Central memory CD8-positive, alpha-beta T cell (primary cell): ENCODE data around the gene ADAMTS14.

Source experiments
- ATAC-seq: fragments of 150-1000 bp; cut with Tn5 transposase; replicated peaks from 2 replicates; pipeline ENCODE4 v1.10.0; 2022; ENCODE audit warnings: mild to moderate bottlenecking, moderate FRiP score, moderate number of reproducible peaks; ENCODE audit not compliant: poor library complexity, severe bottlenecking; ENCODE audit errors: extremely low read depth
- DNase-seq, 2 donors: peaks; one replicate each; pipeline ENCODE4 v3.0.0; 2021; ENCODE audit warnings: low spot score in 2 of 2
- H3K27ac Mint-ChIP-seq: one replicate; pipeline ENCODE4 v1.8.0; 2022; ENCODE audit warnings: low read depth, mild to moderate bottlenecking, moderate library complexity, mixed read lengths
- H3K27me3 Mint-ChIP-seq: one replicate; pipeline ENCODE4 v1.8.0; 2022; ENCODE audit warnings: mixed read lengths
- H3K36me3 Mint-ChIP-seq: one replicate; pipeline ENCODE4 v1.8.0; 2022; ENCODE audit warnings: mild to moderate bottlenecking, moderate library complexity, mixed read lengths; ENCODE audit not compliant: insufficient read depth
- H3K4me1 Mint-ChIP-seq: one replicate; pipeline ENCODE4 v1.8.0; 2022; ENCODE audit warnings: mixed read lengths
- H3K4me3 Mint-ChIP-seq: one replicate; pipeline ENCODE4 v1.8.0; 2022; ENCODE audit warnings: mild to moderate bottlenecking, moderate library complexity, mixed read lengths
- H3K9me3 Mint-ChIP-seq: one replicate; pipeline ENCODE4 v1.8.0; 2022; ENCODE audit warnings: mixed read lengths

The ADAMTS14 gene

GRCh38 chr10:70803775-70804420, 131.6 kb downstream of the ADAMTS14 start:
- H3K4me3 Mint-ChIP-seq: no peak overlapping the region
- ATAC-seq (no peak), DNase-seq (no peak)
- H3K36me3 Mint-ChIP-seq: no peaks in the 10 kb centered on the region
- H3K4me1 Mint-ChIP-seq: peaks cover 5% of the 10 kb centered on the region
- H3K27me3 Mint-ChIP-seq: peaks cover 61% of the 10 kb centered on the region
- H3K9me3 Mint-ChIP-seq: no peaks in the 10 kb centered on the region
- no peak overlapping the region for H3K27ac Mint-ChIP-seq

- ATAC-seq (no peak), DNase-seq (no peak)
- no peaks in the 10 kb centered on the region for H3K36me3 Mint-ChIP-seq
- peaks cover 5% of the 10 kb centered on the region for H3K4me1 Mint-ChIP-seq
- peaks cover 56% of the 10 kb centered on the region for H3K27me3 Mint-ChIP-seq
- H3K9me3 Mint-ChIP-seq: no peaks in the 10 kb centered on the region
- no peak overlapping the region for H3K4me3 Mint-ChIP-seq
- H3K27ac Mint-ChIP-seq: no peak overlapping the region
Observed at GRCh38 chr10:70804421-70804808, 132.1 kb downstream of the ADAMTS14 start.

GRCh38 chr10:70805619-70806215, 133.4 kb downstream of the ADAMTS14 start:
- H3K36me3 Mint-ChIP-seq: no peaks in the 10 kb centered on the region
- ATAC-seq (no peak), DNase-seq (no peak)
- H3K27me3 Mint-ChIP-seq: peaks cover 49% of the 10 kb centered on the region
- H3K9me3 Mint-ChIP-seq: no peaks in the 10 kb centered on the region
- H3K4me3 Mint-ChIP-seq: no peak overlapping the region
- H3K27ac Mint-ChIP-seq: no peak overlapping the region
- H3K4me1 Mint-ChIP-seq: peaks cover 5% of the 10 kb centered on the region

DNA sequence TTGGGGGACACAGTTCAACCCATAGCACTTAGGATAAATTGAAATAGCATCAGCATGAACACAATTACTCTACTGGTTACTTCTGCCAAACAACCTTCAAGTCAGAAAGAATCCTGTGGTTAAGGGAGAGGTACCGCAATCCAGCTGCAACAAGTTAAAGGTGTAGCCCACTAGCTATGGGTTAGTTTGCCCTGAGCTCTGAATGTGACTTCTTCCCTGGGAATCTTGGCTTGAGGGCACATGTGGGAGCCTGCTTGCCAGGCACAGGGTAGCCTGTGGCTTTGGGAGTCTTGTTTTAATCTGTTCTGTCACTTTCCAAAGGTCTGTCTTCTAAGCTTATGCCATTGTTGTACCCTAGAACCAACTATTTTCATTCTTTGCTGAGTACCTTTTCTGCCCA, 134.5 kb downstream of the ADAMTS14 start:
- Mint-ChIP-seq H3K4me3 (no peak overlapping the region), H3K27ac (no peak overlapping the region), H3K9me3 (no peaks in the 10 kb centered on the region), H3K36me3 (no peaks in the 10 kb centered on the region), H3K27me3 (peaks cover 38% of the 10 kb centered on the region), H3K4me1 (peaks cover 5% of the 10 kb centered on the region)
- ATAC-seq (no peak), DNase-seq (no peak)

DNA sequence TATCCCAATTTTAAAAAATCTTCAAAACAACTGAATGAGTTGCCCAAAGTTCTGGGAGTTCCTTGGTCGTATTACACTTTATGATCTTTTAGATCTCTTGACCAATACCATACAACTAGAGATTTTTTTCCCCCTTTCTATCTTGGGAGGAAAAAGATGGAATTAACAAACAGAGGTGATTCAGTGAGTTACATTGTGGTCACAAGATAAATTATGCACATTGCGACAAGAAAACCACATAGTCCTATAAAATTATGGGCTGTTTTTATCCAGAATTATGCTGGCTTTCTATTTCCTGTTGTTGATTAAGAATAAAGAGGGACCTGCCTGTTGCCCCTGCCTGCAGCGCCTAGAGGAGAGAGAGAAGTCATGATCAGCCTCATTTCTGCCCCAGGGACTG, 135.2 kb downstream of the ADAMTS14 start:
- no peak for ATAC-seq
- no peak for DNase-seq
- Mint-ChIP-seq H3K4me3 (no peak overlapping the region), H3K9me3 (no peaks in the 10 kb centered on the region), H3K4me1 (peaks cover 5% of the 10 kb centered on the region), H3K27me3 (peaks cover 30% of the 10 kb centered on the region), H3K27ac (no peak overlapping the region), H3K36me3 (peaks cover under 1% of the 10 kb centered on the region)

- Mint-ChIP-seq H3K36me3 (peaks cover 2% of the 10 kb centered on the region), H3K4me3 (no peak overlapping the region), H3K27ac (no peak overlapping the region), H3K4me1 (peaks cover 6% of the 10 kb centered on the region), H3K9me3 (no peaks in the 10 kb centered on the region), H3K27me3 (peaks cover 15% of the 10 kb centered on the region)
- ATAC-seq (no peak), DNase-seq (no peak)
Observed at GRCh38 chr10:70809011-70809611, 136.8 kb downstream of the ADAMTS14 start.

DNA sequence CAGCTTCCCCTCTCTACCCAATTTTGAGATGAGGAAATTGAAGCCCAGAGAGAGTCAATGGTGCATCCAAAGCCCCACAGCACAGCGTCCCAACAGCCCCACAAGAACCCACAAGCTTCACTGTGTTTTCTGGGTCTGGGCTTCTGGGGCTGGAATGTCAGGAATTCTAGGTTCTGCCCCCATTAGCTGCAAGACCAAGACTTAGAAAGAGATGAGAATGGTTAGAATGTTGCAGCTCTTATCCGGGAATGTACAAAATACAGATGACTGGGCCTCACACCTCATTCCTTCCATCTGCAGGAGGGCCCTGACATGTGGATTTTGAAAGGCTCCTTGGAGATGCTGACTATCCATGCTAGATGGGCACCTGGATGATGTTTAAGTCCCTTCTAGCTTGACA, 137.4 kb downstream of the ADAMTS14 start:
- Mint-ChIP-seq H3K9me3 (no peaks in the 10 kb centered on the region), H3K4me3 (no peak overlapping the region), H3K36me3 (peaks cover 2% of the 10 kb centered on the region), H3K4me1 (peaks cover 11% of the 10 kb centered on the region), H3K27ac (no peak overlapping the region), H3K27me3 (peaks cover 9% of the 10 kb centered on the region)
- no peak for ATAC-seq
- no peak for DNase-seq

DNA sequence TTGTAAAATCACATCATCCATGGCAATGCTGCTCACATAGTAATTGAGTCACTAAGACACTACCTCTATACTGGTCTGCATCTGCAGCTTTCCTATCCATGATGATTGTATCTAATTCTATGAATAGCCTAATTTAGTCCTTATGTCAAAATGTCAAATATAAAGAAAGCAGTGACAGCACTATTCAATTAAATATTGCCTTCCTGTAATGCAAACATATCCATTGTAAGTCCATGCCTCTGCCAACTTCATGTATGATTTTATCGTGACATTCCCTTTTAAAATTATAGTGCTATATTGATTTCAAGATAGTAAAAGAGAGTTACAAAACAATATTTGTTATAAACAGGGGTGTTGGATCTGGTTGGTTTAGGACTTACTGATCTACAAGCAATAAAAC, 138.7 kb downstream of the ADAMTS14 start:
- H3K27me3 Mint-ChIP-seq: no peaks in the 10 kb centered on the region

DNA sequence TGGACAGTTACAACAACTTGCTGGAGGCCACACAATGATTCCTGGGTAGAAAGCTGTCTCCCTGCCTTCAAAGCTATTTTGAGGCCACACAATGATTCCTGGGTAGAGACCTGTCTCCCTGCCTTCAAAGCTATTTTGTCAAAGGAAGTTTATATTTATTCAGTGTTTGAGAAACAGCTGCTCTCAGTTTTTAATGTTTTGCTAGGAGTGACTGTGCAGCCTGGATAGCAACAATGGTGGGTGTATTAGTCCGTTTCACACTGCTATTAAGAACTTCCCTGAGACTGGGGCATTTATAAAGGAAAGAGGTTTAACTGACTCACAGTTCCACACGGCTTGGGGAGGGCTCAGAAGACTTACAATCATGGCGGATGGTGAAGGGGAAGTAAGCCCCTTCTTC, 139.6 kb downstream of the ADAMTS14 start:
- ATAC-seq (no peak), DNase-seq (no peak)
- peaks cover 16% of the 10 kb centered on the region for H3K4me1 Mint-ChIP-seq
- H3K36me3 Mint-ChIP-seq: peaks cover 2% of the 10 kb centered on the region
- no peaks in the 10 kb centered on the region for H3K27me3 Mint-ChIP-seq
- no peak overlapping the region for H3K27ac Mint-ChIP-seq
- H3K4me3 Mint-ChIP-seq: no peak overlapping the region
- no peaks in the 10 kb centered on the region for H3K9me3 Mint-ChIP-seq

More for the DNA sequence above, 138.7 kb downstream of the ADAMTS14 start:
- ATAC-seq (no peak), DNase-seq (no peak)
- Mint-ChIP-seq H3K4me1 (peaks cover 10% of the 10 kb centered on the region), H3K27ac (no peak overlapping the region), H3K36me3 (peaks cover 2% of the 10 kb centered on the region), H3K9me3 (no peaks in the 10 kb centered on the region), H3K4me3 (no peak overlapping the region)
